Inflammatory macrophage treated with lipopolysaccharide for 4 hours (primary cell): ENCODE measurements around the gene FOXR1.

ENCODE experiments used
- DNase-seq: peaks from one replicate; pipeline ENCODE4 v3.0.0-alpha.2; 2020

Gene FOXR1, protein sequence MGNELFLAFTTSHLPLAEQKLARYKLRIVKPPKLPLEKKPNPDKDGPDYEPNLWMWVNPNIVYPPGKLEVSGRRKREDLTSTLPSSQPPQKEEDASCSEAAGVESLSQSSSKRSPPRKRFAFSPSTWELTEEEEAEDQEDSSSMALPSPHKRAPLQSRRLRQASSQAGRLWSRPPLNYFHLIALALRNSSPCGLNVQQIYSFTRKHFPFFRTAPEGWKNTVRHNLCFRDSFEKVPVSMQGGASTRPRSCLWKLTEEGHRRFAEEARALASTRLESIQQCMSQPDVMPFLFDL

DNA sequence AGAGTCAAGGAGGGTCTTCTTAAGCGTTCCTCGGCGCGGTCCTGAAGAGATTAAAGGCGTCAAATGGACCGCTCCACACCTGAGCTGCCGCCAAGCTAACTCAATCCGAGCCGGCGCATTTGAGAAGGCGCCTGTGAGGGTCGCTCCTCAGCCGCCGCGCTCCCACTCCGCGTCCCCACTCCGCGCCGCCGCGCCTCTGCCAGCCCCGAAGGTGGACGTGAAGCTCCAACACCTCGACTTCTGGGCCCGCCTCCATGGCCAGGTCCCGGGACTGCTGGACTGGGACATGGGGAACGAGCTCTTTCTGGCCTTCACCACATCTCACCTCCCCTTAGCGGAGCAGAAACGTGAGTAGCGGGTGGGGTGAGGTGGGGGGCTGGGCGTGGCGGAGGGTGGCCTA lies at the start of gene FOXR1:
Gene FOXR1, plus strand, starts transcription at position 116 of the 400 bp plus-strand sequence. Its CDS starts 171 bp downstream, at position 287.
- DNase-seq = no peak

DNA sequence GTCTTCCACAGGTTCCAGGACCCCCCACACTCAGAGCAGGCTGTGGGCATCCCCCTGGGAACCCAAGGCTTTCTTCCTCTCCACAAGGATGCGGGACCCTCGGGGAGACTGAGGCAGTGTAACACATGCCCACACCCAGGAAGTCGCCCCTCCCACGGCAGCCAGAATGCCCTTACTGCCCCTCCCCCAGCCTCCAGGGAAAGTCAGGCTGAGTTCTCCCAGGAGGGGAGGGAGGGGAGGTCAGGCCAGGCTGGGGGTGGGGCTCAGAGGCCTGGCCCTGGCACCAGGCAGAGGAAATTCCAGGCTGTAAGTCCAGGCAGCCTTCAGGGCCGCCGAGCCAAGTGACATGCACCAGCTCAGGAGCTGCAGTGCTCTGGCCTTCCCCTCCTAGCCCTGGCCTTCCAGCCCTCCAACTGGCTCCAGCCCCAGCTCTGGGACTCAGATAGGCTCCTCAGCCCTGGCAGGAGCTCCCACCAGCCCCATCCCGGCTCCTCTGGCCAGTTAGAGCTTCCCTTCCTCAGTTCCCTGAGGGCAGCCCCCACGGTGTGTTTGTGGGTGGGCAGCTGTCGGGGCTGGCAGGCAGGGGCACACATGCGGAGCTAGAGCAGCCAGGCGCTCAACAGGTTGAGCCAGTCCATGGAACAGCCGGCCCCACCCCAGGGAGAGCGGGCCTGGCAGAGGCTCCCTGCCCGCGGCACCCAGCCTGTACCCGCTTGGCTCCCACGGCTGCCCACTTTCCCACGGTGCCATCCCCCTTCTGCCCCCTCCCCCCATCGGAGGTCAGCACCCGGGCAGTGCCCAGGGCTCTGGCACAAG lies 49.4 kb upstream of the FOXR1 start:
- DNase-seq = no peak

DNA sequence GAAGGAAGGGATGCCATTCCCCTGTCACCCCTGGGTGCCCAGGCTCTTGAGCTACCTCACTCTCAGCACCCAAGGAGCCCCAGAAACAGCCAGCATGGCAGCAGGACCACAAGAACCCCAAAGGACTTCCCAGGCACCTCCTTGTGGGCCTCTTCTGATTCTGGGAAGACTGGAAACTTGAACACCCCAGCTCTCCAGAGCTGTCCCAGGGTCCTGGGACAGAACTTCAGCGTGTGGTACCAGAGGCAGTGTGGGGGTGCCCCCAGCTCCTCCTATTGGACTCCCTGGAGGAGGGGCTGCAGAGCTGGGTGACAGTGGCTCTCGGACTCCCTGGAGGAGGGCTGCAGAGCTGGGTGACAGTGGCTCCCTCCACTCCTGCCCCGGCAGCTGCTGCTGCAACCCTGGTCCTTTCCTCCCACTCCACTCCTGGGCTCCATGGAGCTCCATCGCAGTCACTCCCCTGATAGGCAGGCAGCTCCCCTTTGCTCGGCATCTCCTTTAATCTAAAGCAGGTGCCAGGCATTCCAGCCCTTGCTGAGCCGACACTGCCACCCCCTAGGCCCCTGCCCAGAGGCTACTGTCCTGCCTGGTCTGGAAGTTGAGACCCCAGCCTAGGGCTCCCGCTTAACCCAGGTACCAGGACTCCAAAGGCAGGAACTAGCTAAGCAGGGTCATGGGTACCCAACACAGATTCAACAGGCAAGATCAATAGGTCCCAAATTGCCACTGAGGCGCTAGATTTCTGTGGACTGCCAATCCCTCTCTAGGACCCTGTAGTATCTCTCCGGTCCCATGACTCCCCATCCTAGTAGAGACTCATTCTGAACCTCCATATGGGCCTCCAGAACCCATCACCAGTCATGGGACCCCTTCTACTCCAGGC lies 48.6 kb upstream of the FOXR1 start:
- DNase-seq = no peak

GRCh38 chr11:118923721-118924587 lies 47.6 kb upstream of the FOXR1 start:
- DNase-seq = no peak

- DNase-seq = peak; percentile 35
Observed at GRCh38 chr11:118924591-118925585, 46.7 kb upstream of the FOXR1 start.

DNA sequence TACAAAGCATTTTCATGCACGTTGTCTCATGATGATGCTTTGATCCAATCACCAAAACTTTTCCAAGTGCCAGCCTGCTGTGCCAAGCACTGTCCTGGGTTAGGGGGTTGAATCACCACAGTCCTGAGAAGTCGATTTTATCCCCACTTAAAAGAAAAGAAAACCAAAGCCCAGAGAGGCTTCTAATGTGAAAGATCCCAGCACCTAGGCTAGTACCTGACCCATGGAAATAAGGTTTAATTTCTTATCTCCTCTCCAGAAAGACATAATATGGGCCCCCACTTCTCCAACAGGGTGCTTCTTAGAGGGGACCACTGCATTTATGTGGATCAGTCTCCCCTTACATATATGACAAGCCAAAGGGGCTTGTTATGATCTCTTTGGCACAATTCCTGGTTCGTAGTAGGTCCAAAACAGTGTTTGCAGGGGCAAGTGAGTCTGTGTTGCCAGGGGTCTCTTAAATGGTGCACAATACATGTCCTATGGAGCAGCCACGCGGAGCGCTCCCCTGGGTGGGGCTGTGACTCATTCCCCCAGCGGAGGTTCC lies 43.9 kb upstream of the FOXR1 start:
- DNase-seq = no peak

- DNase-seq = peak; percentile 78
Observed at GRCh38 chr11:118928101-118928869, 43.3 kb upstream of the FOXR1 start.

GRCh38 chr11:118928870-118929500 lies 42.6 kb upstream of the FOXR1 start:
- DNase-seq = no peak

GRCh38 chr11:118929501-118930093 lies 42.0 kb upstream of the FOXR1 start:
- peak; percentile 43 for DNase-seq

GRCh38 chr11:118930094-118930712 lies 41.4 kb upstream of the FOXR1 start:
- peak; percentile 77 for DNase-seq

DNA sequence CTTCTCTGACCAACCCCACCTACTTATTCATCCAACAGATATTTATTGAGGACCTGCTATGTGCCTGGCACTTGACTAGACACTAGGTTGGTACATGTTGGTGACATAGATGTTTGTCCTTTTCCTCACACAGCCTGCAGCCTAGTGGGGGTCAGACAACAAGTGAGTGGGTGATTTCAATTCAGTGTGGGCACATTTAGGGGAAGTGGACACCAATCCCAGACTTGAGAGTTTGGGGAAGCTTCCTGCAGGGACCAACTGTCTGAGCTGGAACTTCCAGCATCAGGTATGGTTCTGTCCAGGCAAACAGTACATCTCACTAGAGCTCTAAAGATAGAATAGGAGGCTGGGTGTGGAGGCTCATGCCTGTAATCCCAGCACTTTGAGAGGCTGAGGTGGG lies 40.0 kb upstream of the FOXR1 start:
- peak; percentile 33 for DNase-seq

DNA sequence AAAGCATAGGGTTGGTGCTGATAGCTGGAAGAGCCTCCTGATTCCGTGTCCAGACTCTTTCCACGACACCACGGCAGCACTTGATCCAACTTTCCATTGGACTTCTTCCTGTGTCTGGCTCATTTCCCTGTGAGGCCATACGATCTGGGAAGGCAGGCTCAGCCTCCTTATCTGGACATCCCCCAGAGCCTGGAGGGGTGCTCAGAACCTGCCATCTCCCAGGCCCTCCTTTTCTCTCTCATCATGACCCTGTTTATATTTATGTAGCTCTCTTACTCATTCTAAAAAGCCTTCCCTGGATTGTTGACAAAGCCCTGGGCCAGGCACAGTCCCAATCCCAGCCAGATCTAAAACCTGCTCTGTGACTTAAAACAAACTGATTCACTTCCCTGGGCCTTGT lies 38.1 kb upstream of the FOXR1 start:
- DNase-seq = no peak

- DNase-seq = no peak
Observed at GRCh38 chr11:118935376-118935775, 36.2 kb upstream of the FOXR1 start.

GRCh38 chr11:118938491-118939403 lies 32.8 kb upstream of the FOXR1 start:
- no peak for DNase-seq

GRCh38 chr11:118939404-118939915 lies 32.1 kb upstream of the FOXR1 start:
- DNase-seq = no peak

GRCh38 chr11:118939953-118940598 lies 31.5 kb upstream of the FOXR1 start:
- peak; percentile 35 for DNase-seq
